Brain microvascular endothelial cell (primary cell): ENCODE measurements around the gene LRIT1.

Source experiments
- DNase-seq: peaks from one replicate; pipeline ENCODE4 v3.0.0-alpha.2; 2020
- H3K27ac ChIP-seq: fragments of 250-450 bp; sonication (Bioruptor Pico); 2 replicates; pipeline ENCODE4 v1.5.1; 2020; ENCODE audit warnings: mild to moderate bottlenecking, moderate library complexity
- H3K27me3 ChIP-seq: fragments of 250-450 bp; sonication (Bioruptor Pico); replicated peaks from 2 replicates; pipeline ENCODE4 v1.5.1; 2020; ENCODE audit warnings: mild to moderate bottlenecking
- H3K36me3 ChIP-seq: fragments of 250-450 bp; sonication (Bioruptor Pico); replicated peaks from 2 replicates; pipeline ENCODE4 v1.5.1; 2020; ENCODE audit warnings: mild to moderate bottlenecking
- H3K4me3 ChIP-seq: 2 replicates; pipeline ENCODE4 v1.5.1; 2011; ENCODE audit warnings: low read depth, mild to moderate bottlenecking, control low read depth, low read length, moderate library complexity
- in situ Hi-C: cut with HindIII; loops from 2 replicates; pipeline ENCODE4 v1.10.0; 2017; ENCODE audit warnings: low sequenced_read_pairs, low pct_ligation_motif_present
- TF ChIP-seq, protein P1 (sequence below): IDR thresholded peaks from 2 replicates; pipeline ENCODE4 v1.5.1; 2011; ENCODE audit warnings: low read depth, mild to moderate bottlenecking, moderate library complexity, low read length, control low read depth, inconsistent platforms; ENCODE audit errors: missing control alignments

The LRIT1 gene

GRCh38 chr10:84244651-84245270 lies 3.4 kb upstream of the LRIT1 start, which contains the start of gene RGR:
Gene RGR, plus strand, starts transcription at chr10:84245053. Its CDS starts 38 bp downstream, at chr10:84245091.
- Histone ChIP-seq H3K27ac (no peak within 1 kb of the TSS), H3K36me3 (no peaks in the 10 kb centered on the region), H3K4me3 (no peak within 1 kb of the TSS), H3K27me3 (no peaks in the 10 kb centered on the region)
- in situ Hi-C loops: no loop called here
- TF ChIP-seq, protein P1, sequence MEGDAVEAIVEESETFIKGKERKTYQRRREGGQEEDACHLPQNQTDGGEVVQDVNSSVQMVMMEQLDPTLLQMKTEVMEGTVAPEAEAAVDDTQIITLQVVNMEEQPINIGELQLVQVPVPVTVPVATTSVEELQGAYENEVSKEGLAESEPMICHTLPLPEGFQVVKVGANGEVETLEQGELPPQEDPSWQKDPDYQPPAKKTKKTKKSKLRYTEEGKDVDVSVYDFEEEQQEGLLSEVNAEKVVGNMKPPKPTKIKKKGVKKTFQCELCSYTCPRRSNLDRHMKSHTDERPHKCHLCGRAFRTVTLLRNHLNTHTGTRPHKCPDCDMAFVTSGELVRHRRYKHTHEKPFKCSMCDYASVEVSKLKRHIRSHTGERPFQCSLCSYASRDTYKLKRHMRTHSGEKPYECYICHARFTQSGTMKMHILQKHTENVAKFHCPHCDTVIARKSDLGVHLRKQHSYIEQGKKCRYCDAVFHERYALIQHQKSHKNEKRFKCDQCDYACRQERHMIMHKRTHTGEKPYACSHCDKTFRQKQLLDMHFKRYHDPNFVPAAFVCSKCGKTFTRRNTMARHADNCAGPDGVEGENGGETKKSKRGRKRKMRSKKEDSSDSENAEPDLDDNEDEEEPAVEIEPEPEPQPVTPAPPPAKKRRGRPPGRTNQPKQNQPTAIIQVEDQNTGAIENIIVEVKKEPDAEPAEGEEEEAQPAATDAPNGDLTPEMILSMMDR: no peak
- no peak for DNase-seq

DNA sequence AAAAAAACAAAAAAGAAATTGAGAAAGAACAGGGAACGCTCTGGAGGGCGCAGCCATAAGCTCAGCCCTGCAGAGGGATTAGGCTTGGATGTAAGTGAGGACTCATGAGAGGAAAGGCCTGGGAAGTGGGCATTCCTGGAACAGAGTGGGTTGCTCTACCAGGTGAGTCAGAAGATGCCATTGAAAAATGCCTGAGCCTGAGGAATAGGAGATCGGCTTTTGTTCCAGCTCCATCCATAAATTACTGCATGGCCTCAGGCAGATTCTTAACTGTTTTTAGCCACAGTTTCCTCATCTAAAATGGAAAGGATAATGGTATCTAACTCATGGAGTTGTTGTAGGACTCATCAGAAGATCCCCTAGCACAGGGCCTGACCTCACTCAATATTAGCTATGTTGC lies 2.4 kb upstream of the LRIT1 start:
- Histone ChIP-seq H3K27me3 (no peaks in the 10 kb centered on the region), H3K27ac (no peak overlapping the region), H3K36me3 (no peaks in the 10 kb centered on the region), H3K4me3 (no peak overlapping the region)
- TF ChIP-seq, protein P1: no peak
- no peak for DNase-seq
- in situ Hi-C loops: no loop called here

DNA sequence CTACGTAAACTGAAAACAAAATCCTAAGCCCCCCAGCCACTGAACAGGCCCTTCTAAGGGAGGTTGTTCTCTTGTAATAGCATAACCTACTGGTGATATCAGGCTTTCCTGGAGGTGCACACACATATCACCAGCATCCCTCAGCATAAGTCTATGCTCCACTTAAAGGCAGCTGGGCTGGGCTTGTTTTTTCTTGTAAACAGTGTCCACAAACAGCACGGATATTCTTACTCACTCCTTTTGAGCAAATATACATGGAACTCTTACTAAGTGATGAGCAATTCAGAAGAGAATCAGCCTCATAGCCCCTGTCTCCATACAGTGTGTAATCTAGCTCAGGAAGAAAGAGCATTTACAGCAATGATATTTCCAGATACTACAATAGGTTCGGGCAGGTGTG lies 2.4 kb downstream of the LRIT1 start:
- no peaks in the 10 kb centered on the region for H3K36me3 ChIP-seq
- no peak for DNase-seq
- in situ Hi-C loops: no loop called here
- TF ChIP-seq, protein P1: no peak
- no peaks in the 10 kb centered on the region for H3K27me3 ChIP-seq
- H3K27ac ChIP-seq: no peak overlapping the region
- H3K4me3 ChIP-seq: no peak overlapping the region

DNA sequence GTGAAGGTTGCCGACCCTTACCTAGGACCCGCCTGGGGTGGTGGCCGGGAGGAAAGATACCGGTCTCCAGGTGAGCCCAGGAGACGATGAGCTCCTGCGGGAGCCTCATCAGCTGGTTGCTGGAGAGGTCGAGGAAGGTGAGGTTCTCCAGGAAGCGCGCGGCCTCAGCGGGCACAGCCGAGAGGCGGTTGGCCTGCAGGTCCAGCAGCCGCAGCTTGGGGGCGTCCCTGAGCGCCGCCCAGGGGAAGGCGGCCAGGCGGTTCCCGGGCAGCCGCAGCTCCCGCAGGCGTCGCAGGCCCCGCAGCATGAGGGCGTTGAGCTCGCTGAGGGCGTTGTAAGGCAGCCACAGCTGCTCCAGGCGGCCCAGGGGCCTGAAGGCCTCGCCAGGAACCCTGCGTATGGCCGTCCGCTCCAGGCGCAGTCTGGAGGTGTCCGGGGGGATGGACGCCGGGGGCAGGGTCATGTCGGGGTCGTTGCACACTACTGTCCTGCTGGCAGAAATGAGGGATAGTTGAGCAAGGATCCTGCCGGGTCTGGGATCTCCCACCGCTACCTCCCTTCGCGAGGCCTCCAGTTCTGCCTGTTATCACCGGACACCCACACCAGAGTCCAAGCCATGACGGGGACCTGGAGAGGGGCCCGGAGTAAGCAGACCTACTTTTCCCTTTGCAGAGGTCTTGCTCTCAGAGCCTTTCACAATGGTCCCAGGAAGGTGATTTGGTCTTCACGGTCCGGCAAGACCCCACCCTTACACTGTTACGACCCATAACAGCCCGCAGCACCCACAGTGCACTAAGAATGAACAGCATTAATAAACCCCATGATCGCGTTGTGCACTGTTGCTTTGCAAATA lies 3.9 kb downstream of the LRIT1 start:
- H3K27ac ChIP-seq: no peak overlapping the region
- TF ChIP-seq, protein P1: peak; percentile 15
- no peak overlapping the region for H3K4me3 ChIP-seq
- no peak for DNase-seq
- in situ Hi-C loops: no loop called here
- no peaks in the 10 kb centered on the region for H3K27me3 ChIP-seq
- H3K36me3 ChIP-seq: no peaks in the 10 kb centered on the region

DNA sequence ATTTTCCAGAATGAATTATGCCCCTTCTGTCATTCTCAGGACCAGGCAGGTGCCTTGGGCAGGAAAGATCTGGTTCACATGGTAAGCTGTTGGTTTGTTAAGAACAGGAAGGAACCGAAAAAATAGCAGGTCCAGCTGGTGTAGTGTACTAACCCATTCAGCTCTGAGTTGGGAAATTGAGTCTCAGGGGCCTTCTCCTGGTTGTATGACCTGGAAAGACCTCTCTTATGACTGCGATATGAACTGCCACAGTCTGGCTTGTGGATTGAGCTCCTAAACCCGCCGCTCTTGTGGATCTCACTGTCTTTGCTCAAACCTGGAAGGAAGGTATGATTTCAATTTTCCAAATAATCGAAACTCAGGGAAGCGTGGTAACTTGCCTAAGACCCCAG lies 4.5 kb downstream of the LRIT1 start:
- no peak for DNase-seq
- Histone ChIP-seq H3K27me3 (no peaks in the 10 kb centered on the region), H3K36me3 (no peaks in the 10 kb centered on the region), H3K4me3 (no peak overlapping the region), H3K27ac (no peak overlapping the region)
- TF ChIP-seq, protein P1: no peak
- in situ Hi-C loops: no loop called here
